Measurements from ENCODE around the gene CXCR4.

The CXCR4 gene

GRCh38 chr2:136070913-136071312, 47.0 kb downstream of the CXCR4 start:
- no peak for DNase-seq

DNA sequence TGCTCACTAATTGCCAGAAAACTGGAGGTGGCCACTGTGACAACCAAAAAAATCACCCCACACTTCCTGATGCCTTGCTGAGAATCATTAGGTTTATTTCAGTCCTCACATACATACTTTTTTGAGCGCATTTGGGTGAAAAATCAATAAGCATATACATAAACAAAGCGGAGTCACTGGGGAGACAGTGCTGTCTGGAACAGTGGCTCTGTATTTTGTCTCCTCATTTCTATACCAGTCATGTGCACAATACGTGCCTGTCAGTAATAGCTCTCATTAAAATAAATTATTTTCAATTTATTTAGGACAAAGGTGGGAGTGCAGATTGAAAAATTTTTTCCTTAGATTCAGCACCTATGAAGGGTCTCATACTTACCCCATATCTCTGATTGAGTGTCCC, 48.2 kb downstream of the CXCR4 start:
- DNase-seq = no peak

- no peak for DNase-seq
These were observed 49.2 kb downstream of the CXCR4 start for GRCh38 chr2:136068581-136069227.

DNA sequence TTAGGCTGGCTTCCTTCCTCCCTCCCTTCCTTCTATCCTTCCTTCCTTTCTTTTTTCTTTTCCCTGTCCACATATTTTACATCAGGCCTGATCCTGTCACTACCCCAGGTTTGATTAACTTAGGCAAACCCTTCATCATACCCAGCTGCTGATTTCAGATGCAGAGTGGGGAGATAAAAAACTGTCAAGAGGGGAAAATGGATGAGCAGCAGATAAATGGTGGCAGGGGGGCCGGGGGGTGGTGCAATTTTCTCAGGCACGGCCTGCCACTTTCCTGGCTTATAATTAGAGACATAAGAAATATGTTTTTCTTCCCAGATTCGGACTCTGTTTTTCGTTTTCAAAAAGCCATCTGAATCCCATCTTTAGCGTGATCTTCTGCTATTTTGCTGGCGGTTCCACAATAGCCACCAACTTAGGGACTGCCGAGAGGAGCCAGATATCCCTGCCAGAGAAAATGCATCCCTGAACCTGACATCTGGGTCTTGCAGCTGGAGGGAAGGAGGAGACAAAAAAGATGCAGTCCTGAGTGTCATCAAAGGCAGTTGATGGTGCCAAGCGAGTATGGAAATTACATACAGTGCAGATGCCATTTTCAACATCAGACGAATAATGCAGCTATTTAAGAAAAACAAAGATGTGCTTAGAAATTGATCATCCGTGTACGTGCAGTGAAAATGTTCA, 49.9 kb downstream of the CXCR4 start:
- no peak for DNase-seq

DNA sequence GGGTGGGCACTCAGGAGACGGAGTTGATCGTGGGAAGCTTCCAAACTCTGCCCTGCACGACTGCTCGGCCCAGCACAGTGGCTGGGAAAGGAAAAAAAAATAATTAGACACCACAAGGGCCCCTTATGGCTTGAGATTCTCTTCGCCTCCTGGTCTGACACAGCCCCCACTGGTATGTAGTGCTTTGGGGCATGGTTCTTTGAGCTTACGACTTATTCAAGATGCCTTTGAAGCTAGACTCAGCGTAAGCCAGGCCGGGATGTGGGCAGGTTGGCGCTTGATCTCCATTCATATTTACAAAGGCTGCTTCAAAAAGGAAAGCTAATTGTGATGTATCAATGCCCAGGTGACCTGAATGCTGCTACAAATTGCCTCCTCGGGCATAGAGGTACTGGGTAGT, 50.5 kb downstream of the CXCR4 start:
- DNase-seq = no peak

GRCh38 chr2:136065907-136066306, 52.0 kb downstream of the CXCR4 start:
- DNase-seq = no peak

- DNase-seq = no peak
These were observed 52.6 kb downstream of the CXCR4 start for GRCh38 chr2:136065384-136065783.

All from CD4-positive, alpha-beta T cell treated with Interleukin-15 for 1 hour (primary cell).